IMR-90 (cell line): ENCODE results near the gene RAI1. TPM values are rescaled to one million over a fixed set of nuclear protein-coding genes. Genes with fewer than 3 reads are reported as not detected.

Experiments
- ATAC-seq: fragments of 200-7000 bp; cut with Tn5 transposase; 2 replicates; pipeline ENCODE4 v1.9.1; 2020; ENCODE audit warnings: low read depth, mild to moderate bottlenecking, moderate library complexity
- BruUV-seq: library from RNA; stranded (reverse); fragments of 400-500 nt; replicated peaks from 2 replicates; lab custom pipeline; 2021; lab: Mats Ljungman, UMichigan
- CTCF ChIA-PET: fragments of 300-600 bp; formaldehyde crosslinking; extraction: SDS; loops from one replicate; lab custom pipeline; 2021; ENCODE audit warnings: antibody characterized with exemption; lab: Yijun Ruan, JAX
- POLR2A ChIA-PET: fragments of 300-600 bp; sonication (Branson Sonifier 250); formaldehyde crosslinking; loops from one replicate; lab custom pipeline; 2022; ENCODE audit warnings: antibody characterized with exemption; ENCODE audit not compliant: unreplicated experiment; lab: Charles Lee
- DNase-seq: peaks from one replicate; pipeline ENCODE4 v3.0.0; 2013
- H2AFZ ChIP-seq: replicated peaks from 2 replicates; pipeline ENCODE3; 2013; ENCODE audit warnings: low read length, mild to moderate bottlenecking; ENCODE audit not compliant: poor library complexity
- H2AK5ac ChIP-seq: 2 replicates; pipeline ENCODE4 v1.6.1; 2013; ENCODE audit warnings: low read depth, low read length, inconsistent platforms
- H2AK9ac ChIP-seq: replicated peaks from 2 replicates; pipeline ENCODE3; 2013; ENCODE audit warnings: mild to moderate bottlenecking, low read depth, low read length, moderate library complexity; ENCODE audit not compliant: poor library complexity
- H2BK120ac ChIP-seq: 2 replicates; pipeline ENCODE4 v1.6.1; 2013; ENCODE audit warnings: low read depth, low read length, inconsistent platforms
- H2BK15ac ChIP-seq: 3 replicates; pipeline ENCODE4 v1.6.1; 2013; ENCODE audit warnings: low read depth, low read length, inconsistent platforms
- H2BK20ac ChIP-seq: 2 replicates; pipeline ENCODE4 v1.6.1; 2013; ENCODE audit warnings: low read depth, mild to moderate bottlenecking, inconsistent platforms, low read length, moderate library complexity
- H2BK5ac ChIP-seq: 2 replicates; pipeline ENCODE4 v1.6.1; 2013; ENCODE audit warnings: mild to moderate bottlenecking, low read depth, low read length, inconsistent platforms; ENCODE audit not compliant: poor library complexity, severe bottlenecking
- H3K14ac ChIP-seq: replicated peaks from 2 replicates; pipeline ENCODE4 v1.6.1; 2013; ENCODE audit warnings: low read depth, low read length, inconsistent platforms
- H3K18ac ChIP-seq: 2 replicates; pipeline ENCODE4 v1.6.1; 2013; ENCODE audit warnings: low read depth, low read length, control low read depth
- H3K23ac ChIP-seq: 2 replicates; pipeline ENCODE4 v1.6.1; 2013; ENCODE audit warnings: low read depth, low read length, inconsistent platforms
- H3K27ac ChIP-seq: 2 replicates; pipeline ENCODE4 v1.5.1; 2013; ENCODE audit warnings: mild to moderate bottlenecking, control low read depth, low read length; ENCODE audit not compliant: insufficient read depth
- H3K27me3 ChIP-seq: 2 replicates; pipeline ENCODE4 v1.6.1; 2013; ENCODE audit warnings: low read length; ENCODE audit not compliant: control insufficient read depth, insufficient read depth
- H3K36me3 ChIP-seq: 2 replicates; pipeline ENCODE4 v1.6.1; 2013; ENCODE audit warnings: low read length, mixed read lengths; ENCODE audit not compliant: control insufficient read depth, insufficient read depth
- H3K4ac ChIP-seq: 2 replicates; pipeline ENCODE4 v1.6.1; 2013; ENCODE audit warnings: low read depth, low read length, inconsistent platforms
- H3K4me1 ChIP-seq: 2 replicates; pipeline ENCODE4 v1.6.1; 2013; ENCODE audit warnings: low read length, mixed read lengths; ENCODE audit not compliant: control insufficient read depth, insufficient read depth
- H3K4me2 ChIP-seq: 2 replicates; pipeline ENCODE4 v1.6.1; 2013; ENCODE audit warnings: low read depth, mild to moderate bottlenecking, control low read depth, low read length, moderate library complexity
- H3K4me3 ChIP-seq: 2 replicates; pipeline ENCODE4 v1.5.1; 2013; ENCODE audit warnings: low read depth, mild to moderate bottlenecking, control low read depth, low read length, moderate library complexity; ENCODE audit not compliant: insufficient read depth
- H3K56ac ChIP-seq: 2 replicates; pipeline ENCODE4 v1.6.1; 2013; ENCODE audit warnings: low read length, inconsistent platforms; ENCODE audit not compliant: insufficient read depth; ENCODE audit errors: extremely low read depth
- H3K79me1 ChIP-seq, 2 experiments: 2 replicates each; pipeline ENCODE4 v1.6.1; 2013; ENCODE audit warnings: low read length in 2 of 2, inconsistent platforms in 1 of 2, low read depth in 1 of 2
- H3K9ac ChIP-seq: 2 replicates; pipeline ENCODE4 v1.6.1; 2013; ENCODE audit warnings: low read depth, low read length, control low read depth
- H3K9me1 ChIP-seq: 2 replicates; pipeline ENCODE4 v1.6.1; 2013; ENCODE audit warnings: low read length, inconsistent platforms; ENCODE audit not compliant: insufficient read depth
- H3K9me3 ChIP-seq: 2 replicates; pipeline ENCODE4 v1.6.1; 2013; ENCODE audit warnings: low read length; ENCODE audit not compliant: control insufficient read depth, insufficient read depth
- H4K20me1 ChIP-seq: 2 replicates; pipeline ENCODE4 v1.6.1; 2013; ENCODE audit warnings: low read length, inconsistent platforms; ENCODE audit not compliant: insufficient read depth
- H4K5ac ChIP-seq: 2 replicates; pipeline ENCODE4 v1.6.1; 2013; ENCODE audit warnings: mild to moderate bottlenecking, low read depth, low read length, control low read depth
- H4K8ac ChIP-seq, 2 experiments: 2 replicates each; pipeline ENCODE4 v1.6.1; 2013; ENCODE audit warnings: low read depth in 2 of 2, low read length in 2 of 2, control low read depth in 1 of 2, inconsistent platforms in 1 of 2
- H4K91ac ChIP-seq: 2 replicates; pipeline ENCODE4 v1.6.1; 2013; ENCODE audit warnings: low read depth, low read length, inconsistent platforms; ENCODE audit not compliant: insufficient read depth
- BHLHE40 ChIP-seq: fragments of 150-350 bp; IDR thresholded peaks from 2 replicates; pipeline ENCODE4 v1.6.1; 2016; ENCODE audit warnings: mild to moderate bottlenecking, low read depth, low read length
- CEBPB ChIP-seq: IDR thresholded peaks from 2 replicates; pipeline ENCODE4 v1.6.1; 2012; ENCODE audit warnings: low read depth, low read length, improper control_type of control experiment
- CHD1 ChIP-seq: IDR thresholded peaks from 2 replicates; pipeline ENCODE4 v1.6.1; 2012; ENCODE audit warnings: low read depth, low read length, improper control_type of control experiment
- MAFK ChIP-seq: IDR thresholded peaks from 2 replicates; pipeline ENCODE4 v1.6.1; 2012; ENCODE audit warnings: low read depth, low read length, improper control_type of control experiment
- MAZ ChIP-seq: IDR thresholded peaks from 2 replicates; pipeline ENCODE4 v1.6.1; 2012; ENCODE audit warnings: low read depth, mild to moderate bottlenecking, low read length, improper control_type of control experiment, moderate library complexity, borderline replicate concordance
- MXI1 ChIP-seq: IDR thresholded peaks from 2 replicates; pipeline ENCODE4 v1.6.1; 2012; ENCODE audit warnings: low read depth, mild to moderate bottlenecking, low read length, moderate library complexity, borderline replicate concordance
- RAD21 ChIP-seq: IDR thresholded peaks from 2 replicates; pipeline ENCODE4 v1.6.1; 2012; ENCODE audit warnings: low read length, improper control_type of control experiment
- RCOR1 ChIP-seq: IDR thresholded peaks from 2 replicates; pipeline ENCODE4 v1.6.1; 2012; ENCODE audit warnings: mild to moderate bottlenecking, low read length, improper control_type of control experiment; ENCODE audit not compliant: insufficient replicate concordance
- SMC3 ChIP-seq: fragments of 150-350 bp; IDR thresholded peaks from 2 replicates; pipeline ENCODE4 v1.6.1; 2016; ENCODE audit warnings: low read depth, mild to moderate bottlenecking, antibody characterized with exemption, low read length, moderate library complexity
- USF2 ChIP-seq: fragments of 150-350 bp; IDR thresholded peaks from 2 replicates; pipeline ENCODE4 v1.6.1; 2017; ENCODE audit warnings: mild to moderate bottlenecking, antibody characterized with exemption, low read length, low read depth
- WGBS, 2 experiments: methylation state at CpG; one replicate each; pipeline versions ENCODE4 v1.1.5 to v1.1.7; 2013; ENCODE audit warnings: missing lambda C conversion rate in 2 of 2; ENCODE audit not compliant: insufficient read length in 1 of 2; ENCODE audit errors: extremely low coverage in 2 of 2; 5-methylcytosine and 5-hydroxymethylcytosine counted together
- dilution Hi-C: fragments of 300-500 bp; cut with HindIII; formaldehyde crosslinking; loops from one replicate; pipeline ENCODE4 v1.14.3; 2018; ENCODE audit warnings: low sequenced_read_pairs; ENCODE audit not compliant: unreplicated experiment
- in situ Hi-C: fragments of 300-500 bp; cut with MboI; formaldehyde crosslinking; loops from 3 replicates; pipeline ENCODE4 v1.14.3; 2019; ENCODE audit warnings: low sequenced_read_pairs, inconsistent platforms, mixed read lengths
- intact Hi-C: fragments of 100-400 bp; cut with micrococcal nuclease; formaldehyde crosslinking; loops from 2 replicates; pipeline ENCODE4 v1.10.0; 2022
- polyA plus RNA-seq, 3 experiments: library from polyadenylated mRNA; depleted of rRNA; stranded (reverse); fragments of >200 nt; gene quantifications; 2 replicates each; pipeline ENCODE4 v1.2.3, GENCODE V29; 2012; ENCODE audit warnings: low replicate concordance in 1 of 3
- total RNA-seq: library from RNA; depleted of rRNA; stranded (reverse); fragments of >200 nt; gene quantifications from 2 replicates; pipeline ENCODE4 v1.2.3, GENCODE V29; 2012
- TF ChIP-seq, protein P1 (sequence below): conservative IDR thresholded peaks from 2 replicates; pipeline ENCODE4 v1.5.1; 2012; ENCODE audit warnings: mild to moderate bottlenecking, low read depth, low read length, improper control_type of control experiment

RAI1 gene
- total and polyA plus RNA-seq, 2 of the 4 experiments (the other 2 are of a cell fraction) = 1.8 to 10.5 TPM

GRCh38 chr17:17743391-17744112 lies 62.3 kb downstream of the RAI1 start:
- TF ChIP-seq MAZ (no peak), MAFK (no peak), CHD1 (no peak), SMC3 (no peak), RAD21 (no peak), RCOR1 (no peak), USF2 (no peak), MXI1 (no peak), CEBPB (no peak), BHLHE40 (no peak)
- TF ChIP-seq, protein P1, sequence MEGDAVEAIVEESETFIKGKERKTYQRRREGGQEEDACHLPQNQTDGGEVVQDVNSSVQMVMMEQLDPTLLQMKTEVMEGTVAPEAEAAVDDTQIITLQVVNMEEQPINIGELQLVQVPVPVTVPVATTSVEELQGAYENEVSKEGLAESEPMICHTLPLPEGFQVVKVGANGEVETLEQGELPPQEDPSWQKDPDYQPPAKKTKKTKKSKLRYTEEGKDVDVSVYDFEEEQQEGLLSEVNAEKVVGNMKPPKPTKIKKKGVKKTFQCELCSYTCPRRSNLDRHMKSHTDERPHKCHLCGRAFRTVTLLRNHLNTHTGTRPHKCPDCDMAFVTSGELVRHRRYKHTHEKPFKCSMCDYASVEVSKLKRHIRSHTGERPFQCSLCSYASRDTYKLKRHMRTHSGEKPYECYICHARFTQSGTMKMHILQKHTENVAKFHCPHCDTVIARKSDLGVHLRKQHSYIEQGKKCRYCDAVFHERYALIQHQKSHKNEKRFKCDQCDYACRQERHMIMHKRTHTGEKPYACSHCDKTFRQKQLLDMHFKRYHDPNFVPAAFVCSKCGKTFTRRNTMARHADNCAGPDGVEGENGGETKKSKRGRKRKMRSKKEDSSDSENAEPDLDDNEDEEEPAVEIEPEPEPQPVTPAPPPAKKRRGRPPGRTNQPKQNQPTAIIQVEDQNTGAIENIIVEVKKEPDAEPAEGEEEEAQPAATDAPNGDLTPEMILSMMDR = no peak
- Histone ChIP-seq H3K18ac (no peak overlapping the region), H4K20me1 (peaks cover 91% of the 10 kb centered on the region), H4K8ac (no peak overlapping the region), H2AK5ac (0 out of 2 replicates have a peak overlapping the region, but pooled peaks have one; percentile 2), H3K23ac (no peak overlapping the region; the same call in 1 of the 2 replicates), H2AFZ (no peak overlapping the region), H2BK15ac (no peak overlapping the region), H4K5ac (no peak overlapping the region), H3K36me3 (peaks cover 5% of the 10 kb centered on the region; the same call in 1 of the 2 replicates), H3K9ac (no peak overlapping the region), H3K9me1 (peaks cover 46% of the 10 kb centered on the region), H3K79me1 (peaks cover 54 to 95% of the 10 kb centered on the region in 2 experiments), H2BK20ac (no peak overlapping the region), H3K14ac (no peak overlapping the region), H3K4ac (no peak overlapping the region), H3K27me3 (no peaks in the 10 kb centered on the region), H2BK5ac (no peak overlapping the region), H2BK120ac (no peak overlapping the region), H3K56ac (no peak overlapping the region), H2AK9ac (peak overlapping the region; percentile 52), H3K27ac (no peak overlapping the region), H3K4me3 (no peak overlapping the region), H3K9me3 (no peaks in the 10 kb centered on the region), H3K4me1 (peaks cover 41% of the 10 kb centered on the region), H3K4me2 (no peak overlapping the region), H4K91ac (no peak overlapping the region)
- 83% methylated on average over 8 of the region's 14 CpGs; no CpG with 5 or more reads in 1 of the 2 experiments for WGBS, 2 experiments
- ChIA-PET CTCF (no interaction called here), POLR2A (no interaction called here)
- dilution Hi-C loops = no loop called here
- ATAC-seq = no peak
- no TSS peak for BruUV-seq
- intact Hi-C loops = loop anchor here (10.0 kb wide), 1 partner anchor 389 kb away; no protein-coding TSS in a partner anchor
- DNase-seq = no peak
- in situ Hi-C loops = no loop called here
